HTERT RPE-1 (cell line): ENCODE results near the gene RXRB.

Experiments
- in situ Hi-C: fragments of 300-500 bp; cut with MboI; formaldehyde crosslinking; loops from 4 replicates; pipeline ENCODE4 v1.14.3; 2020; ENCODE audit warnings: low sequenced_read_pairs

RXRB gene

GRCh38 chr6:33177552-33178446 lies 22.7 kb downstream of the RXRB start:
- in situ Hi-C loops, result no loop called here

- in situ Hi-C loops, result no loop called here
Measured at GRCh38 chr6:33176906-33177305, 23.6 kb downstream of the RXRB start.

- in situ Hi-C loops, result no loop called here
Measured at GRCh38 chr6:33175436-33176069, 24.9 kb downstream of the RXRB start.

DNA sequence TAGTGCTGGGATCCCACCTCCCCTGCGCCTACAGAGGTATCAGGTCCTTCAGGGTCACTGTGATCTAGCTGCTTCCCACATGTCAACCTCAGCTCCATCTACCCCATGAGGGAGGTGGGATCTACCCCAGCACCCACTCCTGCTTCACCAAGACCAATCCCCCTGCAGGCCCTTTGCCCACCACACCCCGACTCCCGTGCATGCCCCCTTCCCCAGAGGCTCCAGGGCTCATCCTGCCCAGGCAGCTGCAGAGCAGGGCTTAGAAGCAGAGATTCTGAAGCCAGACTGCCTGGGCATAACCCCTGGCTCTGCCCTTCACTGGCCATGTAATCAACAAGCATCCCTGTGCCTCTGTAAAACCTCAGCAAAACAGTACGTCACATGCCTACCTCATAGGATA lies 25.7 kb downstream of the RXRB start:
- in situ Hi-C loops, result no loop called here

DNA sequence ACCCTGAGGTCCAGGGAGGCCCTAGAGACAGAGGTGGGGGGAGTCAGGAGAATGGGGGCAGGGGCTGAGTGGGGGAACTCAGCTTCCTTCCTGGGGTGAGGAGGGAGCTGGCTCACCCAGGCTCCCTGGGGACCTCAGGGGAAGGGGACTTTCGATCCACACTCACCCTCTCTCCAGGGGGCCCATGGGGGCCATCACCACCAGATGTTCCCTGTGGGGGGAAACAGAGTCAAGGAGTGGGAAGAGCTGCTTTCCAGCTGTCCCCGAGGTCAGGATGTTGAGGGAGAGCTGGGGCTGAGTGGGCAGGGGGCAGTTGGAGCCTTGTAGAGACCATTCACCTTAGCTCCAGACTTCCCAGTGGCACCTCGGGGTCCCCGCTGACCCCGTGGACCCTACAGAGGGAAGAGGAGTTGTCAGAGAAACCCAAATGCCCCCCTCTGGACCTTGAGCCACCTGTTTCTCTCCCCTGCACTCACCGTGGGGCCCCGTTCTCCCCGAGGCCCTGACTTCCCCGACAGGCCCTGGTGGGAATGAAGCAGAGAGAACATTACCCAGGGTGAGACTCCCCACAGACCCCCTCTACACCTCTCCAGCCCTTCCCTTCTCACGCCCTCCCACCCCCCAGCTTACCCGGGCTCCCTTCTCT lies 26.8 kb downstream of the RXRB start:
- in situ Hi-C loops, result no loop called here

DNA sequence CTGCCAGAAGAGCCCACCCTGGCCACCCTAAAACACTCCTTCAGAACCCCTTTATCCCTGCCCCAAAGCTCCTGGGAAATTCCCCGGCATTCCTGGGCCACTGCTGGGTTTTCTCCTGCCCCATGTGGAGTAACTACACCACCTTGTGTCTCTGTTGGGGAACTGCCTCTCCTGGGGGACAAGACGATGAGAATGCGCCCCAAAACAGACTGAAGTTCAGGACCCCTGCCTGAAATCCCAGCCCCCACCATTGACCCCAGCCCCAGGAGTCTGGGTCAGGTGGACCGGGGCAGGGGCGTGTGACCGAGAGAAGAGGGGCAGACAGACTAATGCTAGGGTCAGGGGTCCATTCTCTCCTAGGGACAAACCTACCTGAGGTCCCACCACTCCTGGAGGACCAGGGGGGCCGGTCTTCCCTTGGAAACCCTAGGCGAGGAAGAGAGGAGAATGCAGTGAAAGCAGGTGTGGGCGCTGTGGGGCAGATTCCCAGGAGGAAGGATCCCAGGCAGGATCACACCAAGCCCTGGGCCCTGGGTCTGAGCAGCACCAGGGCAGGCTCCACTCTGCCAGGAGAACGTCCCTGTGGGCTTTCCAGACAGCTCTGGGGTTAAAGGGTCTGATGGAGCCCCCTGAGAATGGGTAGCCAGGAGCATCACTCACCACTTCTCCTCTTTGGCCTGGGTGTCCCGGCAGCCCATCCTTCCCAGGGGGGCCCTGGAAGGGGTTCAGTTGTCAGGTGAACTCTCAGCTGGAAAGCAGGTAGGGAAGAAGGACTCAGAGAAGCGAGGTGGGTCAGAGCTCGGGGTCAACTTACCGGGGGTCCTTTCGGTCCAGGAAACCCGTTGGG lies 27.6 kb downstream of the RXRB start:
- in situ Hi-C loops, result no loop called here

DNA sequence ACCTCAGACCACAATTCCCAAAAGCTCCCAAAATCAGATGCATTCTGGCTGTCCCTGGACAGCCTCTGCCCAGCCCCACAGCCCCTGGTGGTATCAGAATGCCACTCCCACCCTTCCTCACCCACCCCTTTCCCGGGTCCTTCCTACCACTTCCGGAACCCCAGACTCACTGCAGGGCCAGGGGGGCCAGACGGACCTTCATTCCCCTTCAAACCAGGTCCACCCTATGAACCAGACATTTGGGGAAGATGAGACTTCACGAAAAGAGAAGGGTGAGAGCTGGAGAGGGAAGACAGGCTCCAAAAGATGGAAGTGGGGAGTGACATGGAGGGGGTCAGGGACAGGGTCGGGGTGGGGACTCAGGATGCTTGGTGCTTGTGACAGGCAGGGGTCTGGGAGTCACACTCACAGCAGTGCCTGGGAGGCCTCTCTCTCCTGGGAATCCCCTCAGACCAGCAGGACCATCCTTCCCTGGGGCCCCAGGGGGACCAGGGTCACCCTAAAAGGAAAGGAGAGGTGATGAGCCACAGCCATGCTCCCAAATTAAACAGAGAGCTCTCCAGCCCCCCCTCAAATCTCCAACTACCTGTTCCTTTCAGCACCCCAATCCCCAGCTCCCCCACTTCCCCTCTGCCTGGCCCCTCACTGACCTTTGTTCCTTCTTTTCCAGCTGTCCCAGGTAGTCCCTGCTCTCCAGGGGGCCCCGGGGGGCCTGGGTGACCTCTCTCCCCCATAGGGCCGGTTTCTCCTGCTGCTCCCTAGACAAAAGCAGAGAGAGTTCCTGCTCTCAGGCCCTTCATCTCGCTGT lies 28.4 kb downstream of the RXRB start:
- in situ Hi-C loops, result no loop called here

GRCh38 chr6:33171016-33171879 lies 29.2 kb downstream of the RXRB start:
- in situ Hi-C loops, result no loop called here

- in situ Hi-C loops, result no loop called here
Measured at GRCh38 chr6:33170176-33171015, 30.1 kb downstream of the RXRB start.

DNA sequence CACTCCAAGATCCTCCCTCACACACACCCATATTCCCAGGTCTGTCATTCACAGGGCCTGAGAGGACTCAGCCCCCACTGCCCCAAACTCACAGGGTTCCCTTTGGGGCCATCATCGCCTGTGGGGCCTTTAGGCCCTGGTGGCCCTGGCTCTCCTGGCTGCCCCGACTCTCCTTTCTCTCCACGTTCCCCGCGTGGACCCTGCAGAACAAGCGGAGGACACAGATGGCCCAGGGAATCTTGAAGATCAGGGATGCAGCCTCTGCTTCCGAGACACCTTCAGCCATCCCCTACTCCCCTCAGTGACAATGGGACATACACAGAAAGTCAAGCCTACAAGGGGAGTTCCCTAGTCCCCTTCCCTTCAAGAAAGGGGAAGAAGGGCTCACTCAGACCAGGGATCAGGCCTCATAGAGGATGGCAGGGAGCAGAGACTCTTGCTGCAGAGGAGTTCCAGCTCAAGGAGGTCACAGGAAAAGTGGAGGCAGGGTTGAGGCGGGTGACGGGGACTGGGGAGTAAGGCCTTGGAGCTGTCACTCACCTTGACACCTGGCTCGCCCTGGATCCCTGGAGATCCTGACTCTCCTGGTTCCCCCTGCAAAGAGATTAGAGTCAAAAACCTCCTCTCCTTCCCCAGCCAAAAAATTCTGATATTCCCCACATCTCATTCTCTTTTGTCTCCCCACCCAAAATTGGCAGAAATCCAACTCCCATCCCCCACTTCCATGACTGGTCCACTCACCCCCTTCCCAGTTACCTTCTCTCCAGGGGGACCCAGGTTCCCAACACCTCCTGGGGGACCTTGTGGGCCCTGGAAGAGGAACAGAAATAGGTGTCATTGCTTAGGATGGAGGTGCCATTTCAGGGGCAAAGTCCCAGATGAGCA lies 30.9 kb downstream of the RXRB start:
- in situ Hi-C loops, result no loop called here

DNA sequence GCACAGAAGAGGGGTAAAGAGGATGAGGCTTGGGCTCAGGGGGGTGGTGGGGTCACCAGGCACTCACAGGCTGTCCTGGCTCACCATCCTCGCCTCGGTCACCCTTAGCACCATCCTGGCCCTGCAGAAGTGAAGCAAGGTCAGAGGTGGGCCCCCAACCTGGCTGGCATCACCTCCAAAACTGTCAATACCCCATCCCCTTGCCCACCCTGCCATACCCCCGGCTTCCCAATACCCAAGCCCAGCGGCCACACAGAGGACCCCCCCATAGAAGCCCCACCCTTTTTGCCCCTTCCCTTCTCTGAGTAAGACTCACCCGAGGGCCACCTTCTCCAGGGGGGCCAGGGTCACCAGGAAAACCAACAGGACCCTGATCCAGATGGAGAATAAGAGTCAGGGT lies 31.8 kb downstream of the RXRB start:
- in situ Hi-C loops, result no loop called here

GRCh38 chr6:33168284-33168601 lies 32.2 kb downstream of the RXRB start:
- in situ Hi-C loops, result no loop called here

GRCh38 chr6:33167374-33168283 lies 32.8 kb downstream of the RXRB start:
- in situ Hi-C loops, result no loop called here

DNA sequence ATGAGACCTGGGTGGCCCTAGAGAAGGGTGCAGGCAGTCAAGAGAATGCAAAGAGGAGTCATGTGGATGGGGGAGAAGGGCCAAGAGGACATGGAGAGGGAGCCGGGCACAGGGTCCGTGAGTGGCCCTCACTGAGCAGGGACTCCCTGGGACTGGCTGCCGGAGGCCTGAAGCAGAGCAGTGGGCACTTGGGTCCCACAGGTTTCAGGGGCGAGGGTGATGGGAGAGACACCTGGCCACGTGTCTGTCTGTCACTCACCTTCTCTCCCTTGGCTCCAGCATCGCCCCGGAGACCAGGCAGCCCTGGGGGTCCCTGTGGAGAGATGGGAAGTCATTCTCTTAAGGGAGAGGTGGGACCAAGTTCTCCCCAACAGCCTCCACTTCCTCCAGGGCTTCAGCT lies 33.7 kb downstream of the RXRB start:
- in situ Hi-C loops, result no loop called here

GRCh38 chr6:33166363-33166762 lies 34.1 kb downstream of the RXRB start:
- in situ Hi-C loops, result no loop called here

GRCh38 chr6:33165581-33166258 lies 34.7 kb downstream of the RXRB start:
- in situ Hi-C loops, result no loop called here
